Upper lobe of left lung (tissue), 6 donors: ENCODE data around the gene NSMCE1. TPM values are rescaled to one million over a fixed set of nuclear protein-coding genes. Genes with fewer than 3 reads are reported as not detected.
A peak's percentile ranks its signal among the peaks of the same experiment; 100 is the strongest.

Experiments used
- ATAC-seq, 2 donors: fragments of 200-7000 bp; cut with Tn5 transposase; one replicate each; pipeline ENCODE4 v1.9.1; 2022; ENCODE audit warnings: mild to moderate bottlenecking in 2 of 2, moderate library complexity in 2 of 2; ENCODE audit not compliant: low FRiP score in 2 of 2
- DNase-seq, 2 donors: peaks; one replicate each; pipeline ENCODE4 v3.0.0-alpha.2; 2019 to 2020
- H3K27ac ChIP-seq, 4 donors: fragments of 200-600 bp; sonication (generic); one replicate each; pipeline ENCODE4 v1.5.1; 2016 to 2019
- H3K27me3 ChIP-seq, 4 donors: fragments of 200-600 bp; sonication (generic); one replicate each; pipeline ENCODE4 v1.5.1; 2017 to 2019
- H3K36me3 ChIP-seq, 4 donors: fragments of 200-600 bp; sonication (generic); one replicate each; pipeline ENCODE4 v1.5.1; 2016 to 2019
- H3K4me1 ChIP-seq, 4 donors: fragments of 200-600 bp; sonication (generic); one replicate each; pipeline ENCODE4 v1.5.1; 2018 to 2019
- H3K4me3 ChIP-seq, 4 donors: fragments of 200-600 bp; sonication (generic); one replicate each; pipeline ENCODE4 v1.5.1; 2017 to 2019; ENCODE audit warnings: mild to moderate bottlenecking in 2 of 4, moderate library complexity in 1 of 4
- H3K9me3 ChIP-seq, 4 donors: fragments of 200-600 bp; sonication (generic); one replicate each; pipeline ENCODE4 v1.5.1; 2018 to 2019
- EP300 ChIP-seq, 4 donors: sonication (generic); formaldehyde crosslinking; IDR thresholded peaks; one replicate each; pipeline ENCODE4 v1.5.1; 2017; ENCODE audit warnings: antibody characterized with exemption in 4 of 4, control low read depth in 2 of 4
- POLR2A ChIP-seq, 4 donors: fragments of 450-650 bp; IDR thresholded peaks; one replicate each; pipeline ENCODE4 v1.5.1; 2016 to 2017; ENCODE audit warnings: antibody characterized with exemption in 4 of 4, mild to moderate bottlenecking in 2 of 4
- POLR2AphosphoS5 ChIP-seq, 2 donors: sonication (generic); formaldehyde crosslinking; IDR thresholded peaks; one replicate each; pipeline ENCODE4 v1.5.1; 2017; ENCODE audit warnings: antibody characterized with exemption in 2 of 2
- WGBS, 2 donors: methylation state at CpG; one replicate each; pipeline ENCODE4 v1.1.5; 2017 to 2018; 5-methylcytosine and 5-hydroxymethylcytosine counted together
- total RNA-seq, 6 donors: library from RNA; depleted of rRNA in 4 of 6; stranded (reverse); fragments of >200 nt in 4 of 6; gene quantifications; one replicate each; pipeline versions ENCODE4 v1.1.0 to v1.2.1, GENCODE V29; 2016 to 2021
- TF ChIP-seq, protein P1 (sequence below), 6 experiments: fragments of 450-650 bp in 4 of 6; fragments of 200-600 bp in 2 of 6; sonication (generic) in 2 of 6; IDR thresholded peaks; one replicate each; pipeline ENCODE4 v1.5.1; 2016 to 2019; ENCODE audit warnings: antibody characterized with exemption in 6 of 6
- donor health status: DM: no; HTN: no; CAD: no; lungs with moderate emphysema.
- donor health status: DM: no; HTN: yes; CAD: no; lungs with severe emphysema.

The NSMCE1 gene
- total RNA-seq, 6 donors from 2014 or later, result 14.7 to 50.6 (median 31.0) TPM

DNA sequence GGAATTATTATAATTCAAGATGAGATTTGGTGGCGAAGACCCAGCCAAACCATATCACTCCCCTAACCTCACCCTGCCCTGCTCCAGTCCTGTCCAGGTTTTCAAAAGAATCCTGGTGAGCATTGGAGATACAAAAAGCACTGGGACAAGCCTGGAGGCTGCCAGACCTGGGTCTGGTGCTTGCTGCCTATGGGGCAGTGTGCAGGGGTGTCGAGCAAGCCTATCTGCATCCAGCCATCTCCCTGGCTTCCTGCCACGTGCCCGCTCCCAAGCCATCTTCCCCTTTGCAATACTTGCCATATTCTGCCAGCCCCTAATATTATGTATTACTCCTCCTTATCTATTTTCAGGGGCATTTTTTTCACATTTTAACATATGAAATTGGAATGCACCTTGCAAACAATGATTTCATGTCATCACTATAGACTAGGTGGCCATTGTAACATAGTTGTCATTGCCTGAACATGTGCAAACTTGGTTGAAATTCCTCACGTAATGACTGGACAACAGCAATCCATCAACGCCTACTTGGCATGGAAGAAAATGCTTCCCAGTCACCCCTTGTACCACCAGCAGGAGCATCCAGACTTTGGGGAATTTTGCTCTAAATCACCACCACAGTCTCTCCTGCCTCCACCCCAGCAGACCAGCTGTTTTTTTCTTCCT lies 73.4 kb downstream of the NSMCE1 start:
- DNase-seq (no peak), ATAC-seq (no peak)
- WGBS, 2 donors, result 74 to 83% methylated on average over 6 of the region's 6 CpGs
- no peak overlapping the region for H3K4me3 ChIP-seq
- H3K36me3 ChIP-seq, result no peaks in the 10 kb centered on the region
- H3K27ac ChIP-seq, result no peak overlapping the region
- H3K9me3 ChIP-seq, result no peaks in the 10 kb centered on the region
- no peaks in the 10 kb centered on the region for H3K27me3 ChIP-seq
- H3K4me1 ChIP-seq, result peaks cover 0 to 5% (median 1%) of the 10 kb centered on the region in 4 donors
- TF ChIP-seq EP300 (IDR thresholded peaks at IDR 0.05) (no peak), POLR2AphosphoS5 (IDR thresholded peaks at IDR 0.05) (no peak)

DNA sequence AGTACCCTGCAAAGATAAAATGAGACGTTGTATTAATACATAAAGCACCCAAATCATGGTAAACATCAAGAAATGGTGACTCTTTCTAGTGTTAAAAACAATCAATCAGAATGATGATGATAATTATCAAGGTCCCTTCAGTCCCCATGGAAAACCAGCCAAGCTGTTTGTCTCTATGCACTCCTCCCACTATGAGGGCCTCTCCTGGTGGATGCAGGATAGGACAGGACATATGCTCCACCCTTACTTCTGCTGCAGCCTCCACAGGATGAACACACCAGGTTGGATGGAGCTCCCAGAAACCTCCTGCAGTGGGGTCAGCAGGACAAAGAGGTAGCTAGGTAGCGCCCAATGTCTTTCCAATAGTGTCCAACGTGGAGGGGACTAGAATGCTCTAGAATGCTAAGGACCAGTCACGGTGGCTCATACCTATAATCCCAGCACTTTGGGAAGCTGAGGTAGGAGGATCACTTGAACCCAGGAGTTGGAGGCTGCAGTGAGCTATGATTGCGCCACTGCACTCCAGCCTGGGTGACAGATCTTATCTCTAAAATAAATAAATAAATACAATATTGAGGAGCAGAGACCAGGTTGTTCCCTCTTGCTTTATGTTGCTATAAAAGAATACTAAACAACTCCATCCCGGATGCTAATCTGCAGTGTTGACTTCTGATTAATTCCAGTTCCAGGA lies 75.1 kb downstream of the NSMCE1 start:
- ATAC-seq (no peak), DNase-seq (no peak)
- Histone ChIP-seq H3K9me3 (no peaks in the 10 kb centered on the region), H3K27me3 (no peaks in the 10 kb centered on the region), H3K36me3 (no peaks in the 10 kb centered on the region), H3K4me3 (no peak overlapping the region), H3K27ac (no peak overlapping the region), H3K4me1 (peaks cover 0 to 2% (median 0%) of the 10 kb centered on the region in 4 donors)
- peak in 1 of 2 donors; percentile 39 for TF ChIP-seq POLR2AphosphoS5 (IDR thresholded peaks at IDR 0.05)
- no peak for TF ChIP-seq POLR2A (IDR thresholded peaks at IDR 0.05)
- peak in 1 of 4 donors; percentile 76 for TF ChIP-seq EP300 (IDR thresholded peaks at IDR 0.05)
- TF ChIP-seq, protein P1, sequence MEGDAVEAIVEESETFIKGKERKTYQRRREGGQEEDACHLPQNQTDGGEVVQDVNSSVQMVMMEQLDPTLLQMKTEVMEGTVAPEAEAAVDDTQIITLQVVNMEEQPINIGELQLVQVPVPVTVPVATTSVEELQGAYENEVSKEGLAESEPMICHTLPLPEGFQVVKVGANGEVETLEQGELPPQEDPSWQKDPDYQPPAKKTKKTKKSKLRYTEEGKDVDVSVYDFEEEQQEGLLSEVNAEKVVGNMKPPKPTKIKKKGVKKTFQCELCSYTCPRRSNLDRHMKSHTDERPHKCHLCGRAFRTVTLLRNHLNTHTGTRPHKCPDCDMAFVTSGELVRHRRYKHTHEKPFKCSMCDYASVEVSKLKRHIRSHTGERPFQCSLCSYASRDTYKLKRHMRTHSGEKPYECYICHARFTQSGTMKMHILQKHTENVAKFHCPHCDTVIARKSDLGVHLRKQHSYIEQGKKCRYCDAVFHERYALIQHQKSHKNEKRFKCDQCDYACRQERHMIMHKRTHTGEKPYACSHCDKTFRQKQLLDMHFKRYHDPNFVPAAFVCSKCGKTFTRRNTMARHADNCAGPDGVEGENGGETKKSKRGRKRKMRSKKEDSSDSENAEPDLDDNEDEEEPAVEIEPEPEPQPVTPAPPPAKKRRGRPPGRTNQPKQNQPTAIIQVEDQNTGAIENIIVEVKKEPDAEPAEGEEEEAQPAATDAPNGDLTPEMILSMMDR (IDR thresholded peaks at IDR 0.05), result no peak
- 74 to 80% methylated on average over 6 of the region's 6 CpGs for WGBS, 2 donors

DNA sequence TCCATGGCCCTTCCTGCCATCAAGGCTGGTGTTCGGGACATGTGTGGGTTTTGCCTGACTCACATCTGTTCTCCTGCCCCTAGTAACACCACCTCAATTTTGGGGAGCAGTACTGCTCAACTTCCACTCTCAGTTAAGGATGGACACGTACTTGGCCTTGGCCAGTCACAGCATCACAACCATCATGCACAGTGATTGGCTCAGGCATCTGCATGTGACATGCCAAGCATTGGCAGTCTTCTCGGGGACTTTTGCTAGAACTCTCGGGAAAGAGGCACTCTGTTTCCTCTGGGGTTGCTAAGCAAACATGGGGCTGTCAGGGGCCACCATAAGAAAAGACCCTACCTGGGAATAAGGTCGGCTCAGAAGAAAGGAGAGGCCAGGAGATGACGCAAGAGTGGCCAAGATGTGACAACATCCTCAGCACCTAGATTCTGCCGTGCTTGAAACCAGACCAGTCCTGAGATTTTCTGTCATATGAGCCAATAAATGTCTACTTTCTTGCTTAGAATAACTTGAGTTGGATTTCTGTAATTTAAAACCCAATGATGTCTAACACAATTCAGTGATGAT lies 77.1 kb downstream of the NSMCE1 start:
- no peaks in the 10 kb centered on the region for H3K27me3 ChIP-seq
- TF ChIP-seq POLR2AphosphoS5 (IDR thresholded peaks at IDR 0.05) (no peak), EP300 (IDR thresholded peaks at IDR 0.05) (no peak), POLR2A (IDR thresholded peaks at IDR 0.05) (no peak)
- TF ChIP-seq, protein P1 (IDR thresholded peaks at IDR 0.05), result no peak
- no peak overlapping the region for H3K4me3 ChIP-seq
- no peaks in the 10 kb centered on the region for H3K9me3 ChIP-seq
- no peak for DNase-seq
- WGBS, 2 donors, result 66 to 74% methylated on average over 4 to 7 of the region's 7 CpGs
- no peak overlapping the region for H3K27ac ChIP-seq
- peaks cover 0 to 2% (median 0%) of the 10 kb centered on the region in 4 donors for H3K4me1 ChIP-seq
- H3K36me3 ChIP-seq, result no peaks in the 10 kb centered on the region
- ATAC-seq, result no peak

DNA sequence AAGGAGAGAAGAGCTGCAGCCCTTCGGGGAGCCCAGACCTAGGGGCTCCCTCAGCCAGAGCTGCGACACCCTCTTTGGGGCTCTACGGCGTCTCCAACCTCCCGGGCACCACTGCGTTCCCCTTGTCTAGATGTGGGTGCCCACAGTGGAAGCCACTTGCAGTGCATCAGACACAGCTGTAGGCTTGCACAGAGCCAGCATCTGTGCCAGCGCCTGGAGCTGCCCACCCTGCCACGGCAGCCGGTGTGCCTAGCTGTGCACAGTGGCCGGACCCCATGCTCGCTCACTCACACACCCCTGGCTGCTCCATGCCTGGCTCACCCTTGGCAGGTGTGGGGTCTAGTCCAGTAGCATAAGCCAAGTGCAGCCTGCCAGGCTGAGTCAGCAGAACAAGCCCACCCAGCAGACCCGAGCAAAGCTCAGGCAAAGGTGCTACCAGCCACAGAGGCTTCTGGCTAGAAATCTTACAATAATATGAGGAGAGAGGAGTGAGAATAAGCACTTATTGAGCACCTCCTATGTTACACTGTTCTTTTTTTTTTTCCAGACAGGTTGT lies 78.2 kb downstream of the NSMCE1 start:
- peaks cover 0 to 2% (median 0%) of the 10 kb centered on the region in 4 donors for H3K4me1 ChIP-seq
- DNase-seq (peak in 1 of 2 donors; percentile 57), ATAC-seq (no peak)
- no peaks in the 10 kb centered on the region for H3K36me3 ChIP-seq
- H3K27me3 ChIP-seq, result no peaks in the 10 kb centered on the region
- WGBS, 2 donors, result 92 to 97% methylated on average over 10 to 12 of the region's 12 CpGs
- TF ChIP-seq POLR2A (IDR thresholded peaks at IDR 0.05) (no peak), POLR2AphosphoS5 (IDR thresholded peaks at IDR 0.05) (no peak), EP300 (IDR thresholded peaks at IDR 0.05) (no peak)
- TF ChIP-seq, protein P1 (IDR thresholded peaks at IDR 0.05), result no peak
- H3K4me3 ChIP-seq, result no peak overlapping the region
- no peaks in the 10 kb centered on the region for H3K9me3 ChIP-seq
- no peak overlapping the region for H3K27ac ChIP-seq

DNA sequence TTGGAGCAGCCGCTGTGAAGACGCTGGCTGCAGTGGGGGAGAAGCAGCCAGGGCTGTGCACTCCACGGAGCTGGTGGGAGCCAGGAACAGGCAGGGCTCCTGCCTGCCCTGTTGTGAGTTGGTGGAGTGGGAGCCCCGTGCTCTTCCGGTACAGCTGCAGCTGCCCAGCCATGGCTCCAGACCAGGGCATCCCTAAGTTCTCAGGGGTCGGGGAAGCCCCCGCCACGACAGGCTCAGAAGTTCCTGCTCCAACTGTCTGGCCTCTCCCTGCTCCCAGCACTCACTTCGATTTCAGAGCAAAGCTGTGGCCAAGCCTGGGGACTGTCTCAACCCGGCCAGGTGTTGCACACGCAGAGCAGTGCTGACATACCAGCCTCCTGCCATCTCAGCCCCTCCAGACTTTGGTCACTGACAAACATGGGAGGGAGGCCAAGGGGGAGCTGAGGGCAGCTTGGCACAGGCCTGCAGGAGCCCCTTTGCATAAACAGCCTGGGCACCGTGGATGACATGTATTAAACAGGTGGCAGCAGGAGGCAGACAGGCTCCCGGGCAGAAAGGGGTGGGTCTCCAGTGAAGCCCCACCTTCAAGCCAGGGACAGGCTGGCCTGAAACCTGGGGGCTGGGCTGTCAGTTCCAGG lies 79.1 kb downstream of the NSMCE1 start:
- peak in 1 of 2 donors; percentile 40 for DNase-seq
- Histone ChIP-seq H3K27me3 (no peaks in the 10 kb centered on the region), H3K4me3 (no peak overlapping the region), H3K4me1 (peaks cover 0 to 2% (median 0%) of the 10 kb centered on the region in 4 donors), H3K36me3 (no peaks in the 10 kb centered on the region), H3K9me3 (no peaks in the 10 kb centered on the region), H3K27ac (no peak overlapping the region)
- ATAC-seq, result no peak
- 50 to 63% methylated on average over 3 to 13 of the region's 13 CpGs for WGBS, 2 donors
- TF ChIP-seq POLR2AphosphoS5 (IDR thresholded peaks at IDR 0.05), result no peak
- TF ChIP-seq, protein P1 (IDR thresholded peaks at IDR 0.05), result no peak
- TF ChIP-seq POLR2A (IDR thresholded peaks at IDR 0.05), result no peak
- no peak for TF ChIP-seq EP300 (IDR thresholded peaks at IDR 0.05)
